Heart left ventricle (tissue), 16 donors: Measurements from ENCODE around the gene ICA1. TPM values are rescaled to one million over a fixed set of nuclear protein-coding genes. Genes with fewer than 3 reads are reported as not detected.

Source experiments
- ATAC-seq, 4 donors: fragments of 200-7000 bp; cut with Tn5 transposase; one replicate each; pipeline ENCODE4 v1.9.1; 2020 to 2022; ENCODE audit warnings: moderate library complexity in 4 of 4, mild to moderate bottlenecking in 3 of 4, moderate number of reproducible peaks in 1 of 4
- DNase-seq, 5 donors: peaks; one replicate each; pipeline ENCODE4 v3.0.0-alpha.2; 2020
- H3K27ac ChIP-seq, 12 donors: fragments of 200-600 bp; sonication (generic) in 4 of 12; one replicate each; pipeline versions ENCODE4 v1.5.0 to v1.8.0; 2016 to 2022; ENCODE audit warnings: mild to moderate bottlenecking in 2 of 12
- H3K27me3 ChIP-seq, 9 donors: fragments of 200-600 bp; sonication (generic) in 2 of 9; one replicate each; pipeline versions ENCODE4 v1.5.1 to v1.8.0; 2016 to 2022; ENCODE audit warnings: mild to moderate bottlenecking in 3 of 9
- H3K36me3 ChIP-seq, 9 donors: fragments of 200-600 bp; sonication (generic) in 2 of 9; one replicate each; pipeline versions ENCODE4 v1.5.0 to v1.8.0; 2018 to 2022; ENCODE audit warnings: mild to moderate bottlenecking in 2 of 9
- H3K4me1 ChIP-seq, 12 donors: fragments of 200-600 bp; sonication (generic) in 4 of 12; one replicate each; pipeline versions ENCODE4 v1.5.0 to v1.8.0; 2016 to 2022; ENCODE audit warnings: mild to moderate bottlenecking in 3 of 12
- H3K4me3 ChIP-seq, 12 donors: fragments of 200-600 bp; sonication (generic) in 4 of 12; one replicate each; pipeline versions ENCODE4 v1.5.0 to v1.8.0; 2017 to 2022; ENCODE audit warnings: mild to moderate bottlenecking in 9 of 12, moderate library complexity in 4 of 12
- H3K9me3 ChIP-seq, 12 donors: fragments of 200-600 bp; sonication (generic) in 4 of 12; one replicate each; pipeline versions ENCODE4 v1.5.0 to v1.8.0; 2016 to 2022; ENCODE audit warnings: mild to moderate bottlenecking in 1 of 12
- POLR2A ChIP-seq, 2 donors: fragments of 450-650 bp; IDR thresholded peaks; one replicate each; pipeline ENCODE4 v1.6.1; 2017; ENCODE audit warnings: antibody characterized with exemption in 2 of 2, mild to moderate bottlenecking in 2 of 2, moderate library complexity in 2 of 2
- WGBS, 4 donors: extraction: QIAGEN DNeasy Blood & Tissue Kit in 2 of 4; methylation state at CpG; one replicate each; pipeline versions ENCODE4 v1.1.5 to v1.1.7; 2013 to 2018; 5-methylcytosine and 5-hydroxymethylcytosine counted together
- intact Hi-C, 10 donors: fragments of 100-400 bp; cut with DNase I; formaldehyde crosslinking; loops; one replicate each; pipeline versions ENCODE4 v1.11.1 to v1.14.2; 2022
- polyA plus RNA-seq, 2 donors: library from polyadenylated mRNA; stranded (reverse); fragments of 200-250 nt; gene quantifications; one replicate each; pipeline ENCODE4 v1.2.3, GENCODE V29; 2013
- total RNA-seq, 9 donors: library from RNA; depleted of rRNA in 2 of 9; stranded (reverse); fragments of >200 nt in 2 of 9; fragmentation: NEBNext Ultra II Directional in 3 of 9; extraction: Animal tissue kit (Norgen Biotek cat#: 25700) in 3 of 9; gene quantifications; one replicate each; pipeline versions ENCODE4 v1.1.0 to v1.2.4, GENCODE V29; 2016 to 2023
- TF ChIP-seq, protein P1 (sequence below), 12 donors: fragments of 200-600 bp; sonication (generic) in 4 of 12; IDR thresholded peaks; one replicate each; pipeline versions ENCODE4 v1.5.0 to v1.8.0; 2018 to 2022; ENCODE audit warnings: antibody characterized with exemption in 12 of 12, mild to moderate bottlenecking in 5 of 12
- donor health status: ischemic (EF 13 %, LVEDD 7.1; RV severe dilation, severe dysfunction).
- donor health status: healthy with polysubstance abuse.
- donor health status: DM: no; HTN: yes; CAD: no.
- donor health status: DM: no; HTN: no; CAD: no.
- donor health status: ischemic (EF 25% LVEDD 6.9; RV normal size, moderate dysfunction).
- donor health status: ischemic (EF 25% LVEDD 5.7; RV mildly dilated, moderate dysfunction).
- donor health status: healthy.
- donor health status: DM: yes; HTN: yes; CAD: no.
- donor health status: ischemic (EF 35%, LVEDD 5.7; RV mildly dilated, moderate dysfunction).
- donor health status: nonischemic (EF 11% LVEDD 7.7; RV severe dilation, severe dysfunction).
- donor health status: DM: yes; HTN: yes; CAD: no.
- donor health status: PGD.
- donor health status: ischemic (EF 29% LVEDD 5.4; RV normal size, mild dysfunction).
- donor health status: nonischemic (EF 23%, LVEDD 6.1; RV moderate dilation, normal function).

Gene ICA1
- total and polyA plus RNA-seq, 11 donors, result 23.8 to 74.4 (median 54.4) TPM

DNA sequence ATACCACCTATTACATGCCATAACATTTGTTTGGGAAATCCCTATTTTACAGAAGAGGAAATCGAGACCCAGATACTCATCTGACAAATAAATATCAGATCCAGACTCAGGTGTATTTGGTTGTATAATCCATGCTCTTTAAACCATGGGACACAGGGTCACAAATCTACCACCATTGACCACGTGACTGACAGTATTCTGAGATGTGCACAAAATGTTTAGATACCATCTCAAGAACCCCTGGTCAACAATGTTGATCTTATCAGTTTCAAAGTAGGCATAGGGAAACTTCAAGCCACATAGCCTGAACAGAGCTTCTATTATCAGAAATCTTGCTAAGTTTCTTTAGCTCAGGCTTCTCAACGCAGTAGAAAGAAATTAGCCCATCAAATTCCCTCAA lies 93.6 kb downstream of the ICA1 start:
- intact Hi-C loops, result no loop called here
- Histone ChIP-seq H3K27ac (no peak overlapping the region), H3K36me3 (no peaks in the 10 kb centered on the region), H3K9me3 (no peaks in the 10 kb centered on the region), H3K27me3 (no peaks in the 10 kb centered on the region), H3K4me3 (no peak overlapping the region), H3K4me1 (peaks cover 0 to 30% (median 4%) of the 10 kb centered on the region in 12 donors)
- DNase-seq (no peak), ATAC-seq (no peak)
- TF ChIP-seq, protein P1, sequence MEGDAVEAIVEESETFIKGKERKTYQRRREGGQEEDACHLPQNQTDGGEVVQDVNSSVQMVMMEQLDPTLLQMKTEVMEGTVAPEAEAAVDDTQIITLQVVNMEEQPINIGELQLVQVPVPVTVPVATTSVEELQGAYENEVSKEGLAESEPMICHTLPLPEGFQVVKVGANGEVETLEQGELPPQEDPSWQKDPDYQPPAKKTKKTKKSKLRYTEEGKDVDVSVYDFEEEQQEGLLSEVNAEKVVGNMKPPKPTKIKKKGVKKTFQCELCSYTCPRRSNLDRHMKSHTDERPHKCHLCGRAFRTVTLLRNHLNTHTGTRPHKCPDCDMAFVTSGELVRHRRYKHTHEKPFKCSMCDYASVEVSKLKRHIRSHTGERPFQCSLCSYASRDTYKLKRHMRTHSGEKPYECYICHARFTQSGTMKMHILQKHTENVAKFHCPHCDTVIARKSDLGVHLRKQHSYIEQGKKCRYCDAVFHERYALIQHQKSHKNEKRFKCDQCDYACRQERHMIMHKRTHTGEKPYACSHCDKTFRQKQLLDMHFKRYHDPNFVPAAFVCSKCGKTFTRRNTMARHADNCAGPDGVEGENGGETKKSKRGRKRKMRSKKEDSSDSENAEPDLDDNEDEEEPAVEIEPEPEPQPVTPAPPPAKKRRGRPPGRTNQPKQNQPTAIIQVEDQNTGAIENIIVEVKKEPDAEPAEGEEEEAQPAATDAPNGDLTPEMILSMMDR (IDR thresholded peaks at IDR 0.05), result no peak
- no peak for TF ChIP-seq POLR2A (IDR thresholded peaks at IDR 0.05)
- 83 to 88% (median 87%) methylated on average over 3 of the region's 3 CpGs for WGBS, 4 donors

DNA sequence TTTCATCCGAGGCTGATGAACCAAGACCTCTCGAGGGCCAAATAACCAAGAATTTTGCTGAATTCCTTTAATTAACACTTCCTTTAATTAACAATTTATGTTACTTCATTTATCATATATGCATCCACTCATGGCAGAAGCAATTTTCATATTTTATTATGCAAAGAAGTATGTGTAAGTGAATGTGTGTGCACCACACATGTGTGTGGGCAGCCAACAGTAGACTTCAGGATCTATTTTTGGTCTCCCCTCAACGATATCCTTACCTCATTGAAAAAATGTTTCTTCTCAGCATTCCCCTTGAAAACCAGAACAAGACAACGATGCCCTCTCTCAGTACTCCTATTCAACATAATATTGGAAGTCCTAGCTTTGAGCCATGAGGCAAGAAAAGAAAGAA lies 96.8 kb downstream of the ICA1 start:
- TF ChIP-seq, protein P1 (IDR thresholded peaks at IDR 0.05), result no peak
- no peak for TF ChIP-seq POLR2A (IDR thresholded peaks at IDR 0.05)
- H3K27ac ChIP-seq, result no peak overlapping the region
- H3K4me3 ChIP-seq, result no peak overlapping the region
- no peak for DNase-seq
- 11 to 48% (median 20%) methylated on average over 4 of the region's 4 CpGs for WGBS, 4 donors
- no peaks in the 10 kb centered on the region for H3K36me3 ChIP-seq
- H3K27me3 ChIP-seq, result no peaks in the 10 kb centered on the region
- peak in 1 of 4 donors; percentile 27 for ATAC-seq
- intact Hi-C loops, result no loop called here
- H3K9me3 ChIP-seq, result no peaks in the 10 kb centered on the region
- H3K4me1 ChIP-seq, result peaks cover 0 to 23% (median 6%) of the 10 kb centered on the region in 12 donors

GRCh38 chr7:8162181-8162580 lies 99.8 kb downstream of the ICA1 start:
- H3K4me1 ChIP-seq, result peaks cover 0 to 13% (median 2%) of the 10 kb centered on the region in 12 donors
- no peaks in the 10 kb centered on the region for H3K27me3 ChIP-seq
- H3K9me3 ChIP-seq, result no peaks in the 10 kb centered on the region
- no peak for ATAC-seq
- H3K36me3 ChIP-seq, result peaks cover 0 to 10% (median 0%) of the 10 kb centered on the region in 9 donors
- 75 to 83% (median 80%) methylated on average over 3 of the region's 3 CpGs for WGBS, 4 donors
- DNase-seq, result no peak
- no peak for TF ChIP-seq POLR2A (IDR thresholded peaks at IDR 0.05)
- TF ChIP-seq, protein P1 (IDR thresholded peaks at IDR 0.05), result no peak
- H3K4me3 ChIP-seq, result no peak overlapping the region
- intact Hi-C loops, result no loop called here
- no peak overlapping the region for H3K27ac ChIP-seq

DNA sequence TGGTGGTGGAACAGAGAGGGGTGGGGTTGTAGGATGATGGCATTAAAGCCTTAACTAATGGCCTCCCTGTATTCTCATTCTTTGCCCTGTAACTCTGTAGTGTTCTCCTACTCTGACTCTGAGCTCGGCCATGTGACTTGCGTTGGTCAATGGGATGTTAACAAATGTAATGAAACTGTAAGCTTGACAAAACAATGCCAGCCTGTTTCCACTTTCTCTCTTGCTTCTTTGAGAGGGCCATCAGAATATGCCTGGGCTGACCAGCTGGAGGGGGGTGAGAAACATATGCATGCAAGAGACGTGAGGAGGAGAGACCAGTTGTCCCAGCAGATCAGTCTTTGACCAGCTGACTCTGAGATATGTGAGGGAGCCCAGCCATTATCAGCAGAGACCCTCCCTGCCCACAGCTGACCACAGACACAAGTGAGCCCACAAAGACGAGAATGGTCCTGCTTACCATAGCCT lies 100.6 kb downstream of the ICA1 start:
- DNase-seq (no peak), ATAC-seq (peak in 2 of 4 donors; percentile 26 to 27)
- H3K4me1 ChIP-seq, result peaks cover 0 to 13% (median 2%) of the 10 kb centered on the region in 12 donors
- WGBS, 4 donors, result 85 to 92% (median 89%) methylated on average over 4 of the region's 4 CpGs
- H3K36me3 ChIP-seq, result peaks cover 0 to 18% (median 0%) of the 10 kb centered on the region in 9 donors
- TF ChIP-seq, protein P1 (IDR thresholded peaks at IDR 0.05), result no peak
- no peak for TF ChIP-seq POLR2A (IDR thresholded peaks at IDR 0.05)
- H3K27me3 ChIP-seq, result no peaks in the 10 kb centered on the region
- intact Hi-C loops, result no loop called here
- no peak overlapping the region for H3K4me3 ChIP-seq
- H3K9me3 ChIP-seq, result no peaks in the 10 kb centered on the region
- H3K27ac ChIP-seq, result no peak overlapping the region
